Stomach (tissue), 4 donors: ENCODE measurements around the gene SRP14.

ENCODE experiments used
- EP300 ChIP-seq: sonication (generic); formaldehyde crosslinking; IDR thresholded peaks from one replicate; pipeline ENCODE4 v1.6.1; 2017; ENCODE audit warnings: antibody characterized with exemption
- POLR2A ChIP-seq, 4 donors: fragments of 450-650 bp; IDR thresholded peaks; one replicate each; pipeline ENCODE4 v1.6.1; 2016; ENCODE audit warnings: antibody characterized with exemption in 4 of 4, control low read depth in 2 of 4, mild to moderate bottlenecking in 1 of 4, moderate library complexity in 1 of 4
- POLR2AphosphoS5 ChIP-seq, 3 donors: sonication (generic); formaldehyde crosslinking; IDR thresholded peaks; one replicate each; pipeline ENCODE4 v1.6.1; 2016; ENCODE audit warnings: antibody characterized with exemption in 3 of 3
- TF ChIP-seq, protein P1 (sequence below), 7 experiments: fragments of 450-650 bp in 4 of 7; fragments of 200-600 bp in 3 of 7; sonication (generic) in 3 of 7; IDR thresholded peaks; one replicate each; pipeline ENCODE4 v1.5.1; 2016 to 2019; ENCODE audit warnings: antibody characterized with exemption in 7 of 7, control low read depth in 2 of 7, mild to moderate bottlenecking in 1 of 7

DNA sequence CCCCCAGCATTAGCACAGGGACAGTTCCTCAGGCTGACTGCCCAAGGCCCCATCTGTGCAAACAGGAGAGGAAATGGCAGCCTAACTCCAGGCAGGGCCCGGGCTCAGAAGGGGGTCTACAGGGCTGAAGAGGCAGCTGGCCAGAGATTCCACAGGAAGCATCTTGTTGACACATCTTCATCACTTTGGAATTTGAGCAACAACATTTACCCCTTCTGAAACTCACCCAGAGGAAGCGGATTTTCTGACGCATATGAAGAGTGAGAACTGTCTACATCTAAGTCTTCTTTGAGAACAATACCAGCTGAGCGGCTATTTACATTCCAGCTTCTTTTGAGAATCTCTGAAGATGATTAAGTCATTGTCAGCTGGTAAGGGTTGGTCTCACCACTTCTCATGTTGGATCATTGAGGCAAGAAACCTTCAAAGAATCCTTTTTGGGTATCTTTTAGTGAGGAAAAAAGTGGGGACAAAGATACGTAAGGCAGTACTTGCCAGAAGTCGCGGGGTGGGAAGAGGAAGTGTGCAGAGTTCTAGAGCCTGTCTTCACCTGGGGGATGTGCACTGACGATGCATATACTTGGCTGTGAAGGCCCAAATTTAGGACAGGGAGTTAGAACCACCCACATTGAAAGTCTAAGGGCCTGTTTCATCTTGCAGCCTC, 25.4 kb upstream of the SRP14 start:
- no peak for TF ChIP-seq POLR2AphosphoS5 (IDR thresholded peaks at IDR 0.05)
- TF ChIP-seq, protein P1, sequence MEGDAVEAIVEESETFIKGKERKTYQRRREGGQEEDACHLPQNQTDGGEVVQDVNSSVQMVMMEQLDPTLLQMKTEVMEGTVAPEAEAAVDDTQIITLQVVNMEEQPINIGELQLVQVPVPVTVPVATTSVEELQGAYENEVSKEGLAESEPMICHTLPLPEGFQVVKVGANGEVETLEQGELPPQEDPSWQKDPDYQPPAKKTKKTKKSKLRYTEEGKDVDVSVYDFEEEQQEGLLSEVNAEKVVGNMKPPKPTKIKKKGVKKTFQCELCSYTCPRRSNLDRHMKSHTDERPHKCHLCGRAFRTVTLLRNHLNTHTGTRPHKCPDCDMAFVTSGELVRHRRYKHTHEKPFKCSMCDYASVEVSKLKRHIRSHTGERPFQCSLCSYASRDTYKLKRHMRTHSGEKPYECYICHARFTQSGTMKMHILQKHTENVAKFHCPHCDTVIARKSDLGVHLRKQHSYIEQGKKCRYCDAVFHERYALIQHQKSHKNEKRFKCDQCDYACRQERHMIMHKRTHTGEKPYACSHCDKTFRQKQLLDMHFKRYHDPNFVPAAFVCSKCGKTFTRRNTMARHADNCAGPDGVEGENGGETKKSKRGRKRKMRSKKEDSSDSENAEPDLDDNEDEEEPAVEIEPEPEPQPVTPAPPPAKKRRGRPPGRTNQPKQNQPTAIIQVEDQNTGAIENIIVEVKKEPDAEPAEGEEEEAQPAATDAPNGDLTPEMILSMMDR (IDR thresholded peaks at IDR 0.05): no peak
- TF ChIP-seq POLR2A (IDR thresholded peaks at IDR 0.05): no peak
- TF ChIP-seq EP300: no peak
